HG02938 (cell line): ENCODE data around the gene ZNF792.
"Not testable (repeated sequence)": the region's sequence is repeated elsewhere in the genome, so short reads cannot be mapped to it uniquely, and the experiment has no call there.

Source experiments
- ATAC-seq: cut with Tn5 transposase; IDR thresholded peaks from one replicate; pipeline ENCODE4 v1.9.1; 2021; ENCODE audit warnings: mild to moderate bottlenecking, moderate library complexity; ENCODE audit not compliant: unreplicated experiment

The ZNF792 gene

DNA sequence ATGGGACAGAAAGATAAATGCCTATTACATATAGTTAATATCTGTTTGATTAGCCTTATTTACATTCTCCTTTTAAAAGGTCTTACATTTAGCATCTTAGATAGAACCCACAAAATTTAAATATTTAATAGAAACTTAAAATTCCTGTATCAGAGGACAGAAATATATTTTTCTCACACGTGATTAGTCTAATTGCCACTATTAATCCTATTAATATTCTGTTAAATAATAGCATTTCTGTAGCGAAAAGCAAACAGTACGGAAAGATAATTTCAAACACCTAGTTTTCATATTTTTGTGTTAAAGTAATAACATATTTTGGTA lies 37.7 kb downstream of the ZNF792 start:
- no peak for ATAC-seq

DNA sequence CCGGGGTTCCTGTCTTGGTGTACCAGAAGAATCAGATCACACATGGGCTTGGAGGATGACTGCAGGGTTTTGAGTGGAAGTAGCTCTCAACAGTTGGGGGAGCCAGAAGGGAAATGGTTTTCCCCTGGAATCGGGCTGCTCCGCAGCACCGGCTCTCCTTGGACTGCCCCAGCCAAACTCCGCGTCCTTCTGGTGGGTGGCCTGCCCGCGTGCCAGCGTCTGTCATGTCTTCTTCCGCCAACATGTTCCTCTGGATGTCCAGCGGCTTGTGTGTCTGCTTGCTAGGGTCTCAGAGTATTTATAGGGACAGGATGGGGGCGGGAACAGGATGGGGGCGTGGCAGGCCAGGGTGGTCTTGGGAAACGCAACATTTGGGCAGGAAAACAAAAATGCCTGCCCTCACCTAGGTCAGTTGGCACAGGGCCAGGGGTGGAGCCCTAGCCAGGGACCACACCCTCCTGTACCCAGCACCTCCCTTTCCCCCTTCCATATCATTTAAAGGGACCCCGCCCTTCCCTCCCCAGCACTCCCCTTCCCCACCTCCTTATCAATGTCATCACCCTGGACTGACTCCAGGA lies 38.7 kb downstream of the ZNF792 start:
- no peak for ATAC-seq

DNA sequence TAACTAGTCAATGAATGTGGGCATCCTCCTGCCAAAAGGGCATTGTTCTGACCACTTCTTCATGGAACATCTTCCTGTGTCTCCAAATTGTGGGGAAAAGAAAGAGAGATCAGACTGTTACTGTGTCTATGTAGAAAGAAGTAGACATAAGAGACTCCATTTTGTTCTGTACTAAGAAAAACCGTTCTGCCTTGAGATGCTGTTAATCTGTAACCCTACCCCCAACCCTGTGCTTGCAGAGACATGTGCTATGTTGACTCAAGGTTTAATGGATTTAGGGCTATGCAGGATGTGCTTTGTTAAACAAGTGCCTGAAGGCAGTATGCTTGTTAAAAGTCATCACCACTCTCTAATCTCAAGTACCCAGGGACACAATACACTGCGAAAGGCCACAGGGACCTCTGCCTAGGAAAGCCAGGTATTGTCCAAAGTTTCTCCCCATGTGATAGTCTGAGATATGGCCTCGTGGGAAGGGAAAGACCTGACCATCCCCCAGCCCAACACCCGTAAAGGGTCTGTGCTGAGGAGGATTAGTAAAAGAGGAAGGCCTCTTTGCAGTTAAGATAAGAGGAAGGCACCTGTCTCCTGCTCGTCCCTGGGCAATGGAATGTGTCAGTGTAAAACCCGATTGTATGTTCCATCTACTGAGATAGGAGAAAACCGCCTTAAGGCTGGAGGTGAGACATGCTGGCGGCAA lies 43.8 kb downstream of the ZNF792 start:
- ATAC-seq = not testable (repeated sequence)

DNA sequence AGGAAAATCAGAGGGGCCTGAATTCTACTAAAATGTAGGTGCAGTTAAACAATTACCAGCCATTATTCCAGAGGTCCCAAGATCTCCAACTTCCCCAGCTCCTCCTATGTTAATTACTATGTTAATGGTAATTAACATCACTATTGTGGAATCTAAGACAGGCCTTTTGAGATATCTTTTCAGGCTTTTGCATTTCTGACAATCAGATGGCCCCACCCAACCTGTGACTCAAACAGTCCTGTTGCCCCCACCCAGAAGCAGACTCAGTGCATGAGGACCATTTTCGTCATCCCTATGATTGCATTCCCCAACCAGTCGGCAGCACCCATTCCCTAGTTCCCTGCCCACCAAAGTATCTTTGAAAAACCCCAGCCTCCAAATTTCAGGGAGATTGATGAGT lies 45.8 kb downstream of the ZNF792 start:
- ATAC-seq = no peak

DNA sequence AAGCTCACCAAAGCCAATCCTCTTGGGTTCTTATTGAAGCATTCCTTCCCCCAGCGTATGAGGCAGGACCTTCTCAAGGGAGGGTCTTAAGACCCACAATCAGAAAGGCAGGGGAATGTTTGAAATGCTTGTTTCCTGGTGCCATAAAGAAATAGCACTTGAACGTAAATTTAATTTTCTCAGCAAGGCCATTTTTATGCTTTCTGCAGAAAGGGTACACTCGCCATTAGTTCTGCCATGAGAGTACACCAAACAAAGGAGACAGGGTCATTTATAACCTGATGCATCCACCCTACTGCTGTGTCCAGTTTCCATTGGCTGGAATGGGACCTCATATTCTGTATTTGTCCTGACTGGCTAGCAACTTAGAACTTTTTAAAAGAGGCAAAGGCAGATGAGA lies 46.9 kb downstream of the ZNF792 start:
- not testable (repeated sequence) for ATAC-seq

DNA sequence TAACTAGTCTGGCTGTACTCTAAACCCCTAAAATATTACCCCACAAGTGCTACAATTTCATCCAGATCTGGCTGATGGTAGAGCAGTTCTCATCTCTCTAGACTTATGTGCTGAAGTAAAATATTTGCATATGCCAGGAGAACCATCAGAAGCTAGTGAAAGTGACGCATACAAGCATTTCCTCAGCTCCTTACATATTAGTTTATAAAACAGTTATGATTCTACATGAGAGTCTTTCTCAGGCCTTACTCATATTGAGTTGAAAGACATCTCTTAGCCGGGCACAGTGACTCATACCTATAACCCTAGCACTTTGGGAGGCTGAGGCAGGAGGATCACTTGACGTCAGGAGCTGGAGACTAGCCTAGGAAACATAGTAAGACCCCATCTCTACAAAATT lies 53.3 kb downstream of the ZNF792 start:
- ATAC-seq = no peak
